ENCODE results near the gene SKIC8.

DNA sequence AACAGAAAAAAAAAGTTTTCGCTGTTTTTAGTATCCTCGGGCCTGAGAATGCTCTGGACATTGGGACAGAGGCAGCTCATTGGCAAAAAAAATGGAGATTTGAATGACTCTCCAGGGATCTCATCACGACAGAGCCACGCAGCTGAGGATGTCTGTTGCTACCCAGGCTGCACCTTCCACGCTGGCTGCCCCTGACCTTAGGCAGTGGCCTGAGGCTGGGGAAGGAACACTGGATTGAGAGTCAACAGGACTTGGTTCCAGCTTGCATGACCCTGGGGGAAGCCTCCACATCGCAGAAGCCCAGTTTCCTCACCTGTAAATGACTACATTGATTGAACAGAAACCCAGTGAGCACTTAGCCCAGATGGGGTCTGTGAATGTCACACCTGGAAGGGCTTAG, 56.4 kb downstream of the SKIC8 start:
- TF ChIP-seq EZH2phosphoT487 (IDR thresholded peaks at IDR 0.05; ENCODE audit: low read depth, severe bottlenecking, unreplicated experiment) (no peak), EZH2 (IDR thresholded peaks at IDR 0.05; ENCODE audit: borderline replicate concordance) (no peak)
- TF ChIP-seq, protein P1, sequence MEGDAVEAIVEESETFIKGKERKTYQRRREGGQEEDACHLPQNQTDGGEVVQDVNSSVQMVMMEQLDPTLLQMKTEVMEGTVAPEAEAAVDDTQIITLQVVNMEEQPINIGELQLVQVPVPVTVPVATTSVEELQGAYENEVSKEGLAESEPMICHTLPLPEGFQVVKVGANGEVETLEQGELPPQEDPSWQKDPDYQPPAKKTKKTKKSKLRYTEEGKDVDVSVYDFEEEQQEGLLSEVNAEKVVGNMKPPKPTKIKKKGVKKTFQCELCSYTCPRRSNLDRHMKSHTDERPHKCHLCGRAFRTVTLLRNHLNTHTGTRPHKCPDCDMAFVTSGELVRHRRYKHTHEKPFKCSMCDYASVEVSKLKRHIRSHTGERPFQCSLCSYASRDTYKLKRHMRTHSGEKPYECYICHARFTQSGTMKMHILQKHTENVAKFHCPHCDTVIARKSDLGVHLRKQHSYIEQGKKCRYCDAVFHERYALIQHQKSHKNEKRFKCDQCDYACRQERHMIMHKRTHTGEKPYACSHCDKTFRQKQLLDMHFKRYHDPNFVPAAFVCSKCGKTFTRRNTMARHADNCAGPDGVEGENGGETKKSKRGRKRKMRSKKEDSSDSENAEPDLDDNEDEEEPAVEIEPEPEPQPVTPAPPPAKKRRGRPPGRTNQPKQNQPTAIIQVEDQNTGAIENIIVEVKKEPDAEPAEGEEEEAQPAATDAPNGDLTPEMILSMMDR (IDR thresholded peaks at IDR 0.05; ENCODE audit: poor library complexity): no peak

All from hepatocyte (in vitro differentiated cells).